T-cell (primary cell): ENCODE results near the gene TPH2. TPM values are rescaled to one million over a fixed set of nuclear protein-coding genes. Genes with fewer than 3 reads are reported as not detected.

Experiments used
- ATAC-seq, 4 experiments: fragments of 200-7000 bp in 3 of 4; fragments of 150-1000 bp in 1 of 4; cut with Tn5 transposase; replicated peaks in 1 of 4; 1 replicate in 3 of 4; 2 replicates in 1 of 4; pipeline ENCODE4 v1.10.0; 2021; ENCODE audit warnings: moderate library complexity in 3 of 4, mild to moderate bottlenecking in 2 of 4, moderate number of reproducible peaks in 1 of 4
- CTCF ChIA-PET, 2 donors: fragments of 300-600 bp; sonication (Branson Sonifier 250); formaldehyde crosslinking; loops; one replicate each; lab custom pipeline; 2022; ENCODE audit warnings: antibody characterized with exemption in 2 of 2; lab: Charles Lee
- POLR2A ChIA-PET, 2 donors: fragments of 300-600 bp; sonication (Branson Sonifier 250); formaldehyde crosslinking; loops; one replicate each; lab custom pipeline; 2022; ENCODE audit warnings: antibody characterized with exemption in 2 of 2; lab: Charles Lee
- DNase-seq, 35 experiments: peaks; one replicate each; pipeline versions ENCODE4 v3.0.0 to v3.0.0-alpha.2; 2013 to 2023
- H3K27ac ChIP-seq: one replicate; pipeline ENCODE4 v1.5.1; 2013; ENCODE audit warnings: low read length
- H3K27me3 ChIP-seq, 2 experiments: replicated peaks in 1 of 2; 1 replicate in 1 of 2; 2 replicates in 1 of 2; pipeline versions ENCODE4 v1.6.1 to v1.7.0; 2013; ENCODE audit warnings: low read length in 1 of 2, mixed read lengths in 1 of 2; ENCODE audit not compliant: control insufficient read depth in 2 of 2, insufficient read depth in 2 of 2; ENCODE audit errors: extremely low read depth in 1 of 2
- H3K36me3 ChIP-seq, 2 donors: 1 replicate in 1 of 2; 2 replicates in 1 of 2; pipeline versions ENCODE4 v1.6.1 to v1.7.0; 2013; ENCODE audit warnings: low read length in 1 of 2; ENCODE audit not compliant: control insufficient read depth in 2 of 2, insufficient read depth in 1 of 2; ENCODE audit errors: extremely low read depth in 1 of 2
- H3K4me1 ChIP-seq, 2 experiments: 1 replicate in 1 of 2; 2 replicates in 1 of 2; pipeline versions ENCODE4 v1.6.1 to v1.7.0; 2013; ENCODE audit warnings: low read length in 2 of 2, mixed read lengths in 1 of 2; ENCODE audit not compliant: insufficient read depth in 2 of 2, control insufficient read depth in 1 of 2; ENCODE audit errors: extremely low read depth in 1 of 2
- H3K4me3 ChIP-seq, 2 donors: 1 replicate in 1 of 2; 2 replicates in 1 of 2; pipeline versions ENCODE4 v1.5.1 to v1.7.0; 2013; ENCODE audit warnings: mild to moderate bottlenecking in 2 of 2, low read length in 1 of 2, moderate library complexity in 1 of 2; ENCODE audit not compliant: control insufficient read depth in 1 of 2; ENCODE audit errors: extremely low read depth in 1 of 2
- H3K9me3 ChIP-seq: 2 replicates; pipeline ENCODE4 v1.7.0; 2013
- H3K27ac Mint-ChIP-seq, 2 donors: one replicate each; pipeline ENCODE4 v1.8.0; 2020 to 2021; ENCODE audit warnings: mild to moderate bottlenecking in 2 of 2, mixed read lengths in 2 of 2
- H3K27me3 Mint-ChIP-seq, 2 donors: one replicate each; pipeline ENCODE4 v1.8.0; 2021 to 2022; ENCODE audit warnings: mixed read lengths in 2 of 2
- H3K36me3 Mint-ChIP-seq: one replicate; pipeline ENCODE4 v1.8.0; 2021; ENCODE audit warnings: mixed read lengths
- H3K4me1 Mint-ChIP-seq, 3 donors: one replicate each; pipeline ENCODE4 v1.8.0; 2020 to 2022; ENCODE audit warnings: mixed read lengths in 3 of 3, mild to moderate bottlenecking in 1 of 3
- H3K4me3 Mint-ChIP-seq, 3 donors: one replicate each; pipeline ENCODE4 v1.8.0; 2020 to 2022; ENCODE audit warnings: mild to moderate bottlenecking in 3 of 3, mixed read lengths in 3 of 3, moderate library complexity in 3 of 3
- H3K9me3 Mint-ChIP-seq, 3 donors: one replicate each; pipeline ENCODE4 v1.8.0; 2020 to 2022; ENCODE audit warnings: mixed read lengths in 3 of 3
- WGBS: methylation state at CpG from one replicate; pipeline ENCODE4 v1.1.5; 2013; ENCODE audit warnings: missing lambda C conversion rate; ENCODE audit not compliant: insufficient coverage; 5-methylcytosine and 5-hydroxymethylcytosine counted together
- total RNA-seq, 35 experiments: library from RNA in 6 of 35; stranded (reverse) in 6 of 35; fragments of 120-200 nt in 1 of 35; gene quantifications; one replicate each; pipeline versions ENCODE4 v1.2.1 to v1.2.4 and lab custom pipeline; 2013 to 2026

TPH2 gene
- total RNA-seq, 5 donors from 2014 or later (not counting 1 experiment from before 2014, with no cell fraction given) = 0.15 to 0.23 TPM; not detected in 3

- Histone ChIP-seq H3K27ac (no peak overlapping the region), H3K27me3 (peaks cover 0 to 2% of the 10 kb centered on the region in 2 experiments), H3K9me3 (no peaks in the 10 kb centered on the region), H3K4me3 (no peak overlapping the region), H3K36me3 (no peaks in the 10 kb centered on the region), H3K4me1 (no peaks in the 10 kb centered on the region)
- Mint-ChIP-seq H3K9me3 (no peaks in the 10 kb centered on the region), H3K27ac (no peak overlapping the region), H3K4me1 (no peaks in the 10 kb centered on the region), H3K4me3 (no peak overlapping the region), H3K27me3 (peaks cover 6 to 15% of the 10 kb centered on the region in 2 donors), H3K36me3 (no peaks in the 10 kb centered on the region)
- no CpG with 5 or more reads among the region's 1 CpG for WGBS
- CTCF ChIA-PET = interaction anchor here in 1 of 2 donors (0.6 to 2.3 kb wide), 2 partner anchors 10 to 265 kb away, joined by 6 read pairs; no protein-coding TSS in a partner anchor
- DNase-seq (no peak), ATAC-seq (no peak)
- POLR2A ChIA-PET = no interaction called here
Observed at GRCh38 chr12:72028966-72029365, 90.3 kb downstream of the TPH2 start.

DNA sequence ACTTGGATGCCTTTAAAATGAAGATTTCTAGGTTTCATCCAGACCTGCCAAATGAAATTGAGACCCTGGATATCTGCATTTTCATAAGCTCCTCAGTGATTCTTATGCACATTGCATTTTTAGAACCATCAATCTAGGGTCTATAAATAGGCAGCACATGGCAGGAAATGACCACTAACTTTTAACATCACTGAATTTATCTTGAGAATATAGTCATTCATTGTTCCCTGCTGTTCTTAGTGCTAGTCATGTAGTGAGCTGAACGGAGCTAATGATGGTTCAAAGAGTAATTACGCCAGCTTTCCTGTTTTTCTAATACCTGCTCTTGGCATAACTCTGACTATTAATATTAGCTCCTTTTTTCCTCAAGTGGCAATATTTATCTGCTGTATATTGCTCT, 91.6 kb downstream of the TPH2 start:
- H3K4me1 Mint-ChIP-seq = no peaks in the 10 kb centered on the region
- Histone ChIP-seq H3K27ac (no peak overlapping the region), H3K4me3 (no peak overlapping the region), H3K27me3 (no peaks in the 10 kb centered on the region), H3K36me3 (no peaks in the 10 kb centered on the region), H3K9me3 (no peaks in the 10 kb centered on the region), H3K4me1 (no peaks in the 10 kb centered on the region)
- no peak overlapping the region for H3K4me3 Mint-ChIP-seq
- DNase-seq = no peak
- H3K36me3 Mint-ChIP-seq = no peaks in the 10 kb centered on the region
- H3K27ac Mint-ChIP-seq = no peak overlapping the region
- H3K9me3 Mint-ChIP-seq = no peaks in the 10 kb centered on the region
- H3K27me3 Mint-ChIP-seq = peaks cover 7 to 15% of the 10 kb centered on the region in 2 donors
- ChIA-PET CTCF (interaction anchor here in 1 of 2 donors (2.3 kb wide), 1 partner anchor 12 kb away, joined by 6 read pairs; no protein-coding TSS in a partner anchor), POLR2A (no interaction called here)
- WGBS = no CpG with 5 or more reads among the region's 2 CpGs
- ATAC-seq = no peak

DNA sequence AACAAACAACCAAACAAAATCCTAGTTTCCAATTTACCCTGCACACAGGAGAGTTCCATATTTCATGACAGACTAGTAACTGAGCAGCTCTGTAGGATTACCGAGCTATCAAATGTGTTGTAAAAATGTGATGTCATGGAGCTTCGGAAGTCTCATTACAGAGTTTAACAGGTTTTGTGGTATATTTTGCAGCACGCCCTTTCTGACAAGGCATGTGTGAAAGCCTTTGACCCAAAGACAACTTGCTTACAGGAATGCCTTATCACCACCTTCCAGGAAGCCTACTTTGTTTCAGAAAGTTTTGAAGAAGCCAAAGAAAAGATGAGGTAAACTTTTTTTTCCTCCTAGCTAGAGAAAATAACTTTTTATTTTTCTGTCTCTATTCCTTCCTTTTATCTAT, 92.4 kb downstream of the TPH2 start:
- Histone ChIP-seq H3K27me3 (no peaks in the 10 kb centered on the region), H3K4me3 (no peak overlapping the region), H3K36me3 (no peaks in the 10 kb centered on the region), H3K9me3 (no peaks in the 10 kb centered on the region), H3K4me1 (no peaks in the 10 kb centered on the region), H3K27ac (no peak overlapping the region)
- H3K36me3 Mint-ChIP-seq = no peaks in the 10 kb centered on the region
- no peaks in the 10 kb centered on the region for H3K4me1 Mint-ChIP-seq
- ChIA-PET CTCF (interaction anchor here in 1 of 2 donors (2.3 kb wide), 1 partner anchor 13 kb away, joined by 6 read pairs; no protein-coding TSS in a partner anchor), POLR2A (no interaction called here)
- DNase-seq (no peak), ATAC-seq (no peak)
- WGBS = no CpG with 5 or more reads among the region's 3 CpGs
- no peak overlapping the region for H3K4me3 Mint-ChIP-seq
- H3K27ac Mint-ChIP-seq = no peak overlapping the region
- H3K9me3 Mint-ChIP-seq = no peaks in the 10 kb centered on the region
- peaks cover 12 to 20% of the 10 kb centered on the region in 2 donors for H3K27me3 Mint-ChIP-seq

GRCh38 chr12:72033991-72034390, 95.3 kb downstream of the TPH2 start:
- no peak for DNase-seq
- Mint-ChIP-seq H3K4me1 (no peaks in the 10 kb centered on the region), H3K27ac (no peak overlapping the region), H3K27me3 (peaks cover 11 to 20% of the 10 kb centered on the region in 2 donors), H3K9me3 (no peaks in the 10 kb centered on the region), H3K4me3 (no peak overlapping the region), H3K36me3 (no peaks in the 10 kb centered on the region)
- Histone ChIP-seq H3K4me3 (no peak overlapping the region), H3K27me3 (no peaks in the 10 kb centered on the region), H3K36me3 (no peaks in the 10 kb centered on the region), H3K9me3 (no peaks in the 10 kb centered on the region), H3K4me1 (no peaks in the 10 kb centered on the region), H3K27ac (no peak overlapping the region)
- ChIA-PET CTCF (no interaction called here), POLR2A (no interaction called here)
- WGBS = no CpG with 5 or more reads among the region's 2 CpGs
- no peak for ATAC-seq

GRCh38 chr12:72035625-72036024, 97.0 kb downstream of the TPH2 start:
- no peak overlapping the region for H3K4me3 Mint-ChIP-seq
- peaks cover 11 to 20% of the 10 kb centered on the region in 2 donors for H3K27me3 Mint-ChIP-seq
- no peaks in the 10 kb centered on the region for H3K4me1 Mint-ChIP-seq
- ChIA-PET POLR2A (no interaction called here), CTCF (no interaction called here)
- no peak for ATAC-seq
- H3K27ac ChIP-seq = no peak overlapping the region
- no peaks in the 10 kb centered on the region for H3K36me3 ChIP-seq
- no peaks in the 10 kb centered on the region for H3K9me3 ChIP-seq
- no peak overlapping the region for H3K4me3 ChIP-seq
- H3K9me3 Mint-ChIP-seq = no peaks in the 10 kb centered on the region
- no peak overlapping the region for H3K27ac Mint-ChIP-seq
- no peaks in the 10 kb centered on the region for H3K27me3 ChIP-seq
- no peaks in the 10 kb centered on the region for H3K36me3 Mint-ChIP-seq
- H3K4me1 ChIP-seq = no peaks in the 10 kb centered on the region
- no peak for DNase-seq
- WGBS = 86% methylated on average over 5 of the region's 5 CpGs

DNA sequence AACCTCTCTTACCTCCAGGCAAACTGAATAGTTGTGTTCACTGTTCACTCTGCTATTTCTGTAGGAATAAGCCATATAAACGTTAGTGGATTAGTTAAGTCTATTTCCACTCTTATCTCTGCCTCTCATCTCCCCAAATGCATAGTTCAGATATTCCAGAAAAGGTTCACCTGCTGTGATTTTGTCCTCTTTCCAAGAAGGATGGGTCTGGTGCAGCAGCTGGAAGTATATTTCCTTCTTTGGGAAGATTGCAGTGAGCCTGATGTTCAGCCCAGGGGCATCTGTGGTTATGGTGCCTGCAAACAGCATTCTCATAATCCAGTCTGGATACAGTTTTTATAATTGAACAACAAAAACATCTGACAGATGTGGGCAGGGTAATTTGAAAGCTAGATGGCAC, 97.7 kb downstream of the TPH2 start:
- H3K4me3 ChIP-seq = no peak overlapping the region
- Mint-ChIP-seq H3K27ac (no peak overlapping the region), H3K36me3 (no peaks in the 10 kb centered on the region), H3K4me1 (no peaks in the 10 kb centered on the region), H3K9me3 (no peaks in the 10 kb centered on the region), H3K4me3 (no peak overlapping the region), H3K27me3 (peaks cover 11 to 20% of the 10 kb centered on the region in 2 donors)
- DNase-seq (no peak), ATAC-seq (no peak)
- H3K27ac ChIP-seq = no peak overlapping the region
- POLR2A ChIA-PET = no interaction called here
- H3K4me1 ChIP-seq = no peaks in the 10 kb centered on the region
- CTCF ChIA-PET = interaction anchor here in 1 of 2 donors (0.6 kb wide), 1 partner anchor 489 kb away, joined by 3 read pairs; no protein-coding TSS in a partner anchor
- WGBS = no CpG with 5 or more reads among the region's 1 CpG
- H3K36me3 ChIP-seq = no peaks in the 10 kb centered on the region
- H3K27me3 ChIP-seq = no peaks in the 10 kb centered on the region
- H3K9me3 ChIP-seq = no peaks in the 10 kb centered on the region
